HG02981 (cell line): Measurements from ENCODE around the gene HIGD2B.
"Not testable (repeated sequence)": the region's sequence is repeated elsewhere in the genome, so short reads cannot be mapped to it uniquely, and the experiment has no call there.

Experiments
- ATAC-seq: cut with Tn5 transposase; IDR thresholded peaks from one replicate; pipeline ENCODE4 v1.9.1; 2021; ENCODE audit warnings: mild to moderate bottlenecking, moderate library complexity; ENCODE audit not compliant: unreplicated experiment

The HIGD2B gene

DNA sequence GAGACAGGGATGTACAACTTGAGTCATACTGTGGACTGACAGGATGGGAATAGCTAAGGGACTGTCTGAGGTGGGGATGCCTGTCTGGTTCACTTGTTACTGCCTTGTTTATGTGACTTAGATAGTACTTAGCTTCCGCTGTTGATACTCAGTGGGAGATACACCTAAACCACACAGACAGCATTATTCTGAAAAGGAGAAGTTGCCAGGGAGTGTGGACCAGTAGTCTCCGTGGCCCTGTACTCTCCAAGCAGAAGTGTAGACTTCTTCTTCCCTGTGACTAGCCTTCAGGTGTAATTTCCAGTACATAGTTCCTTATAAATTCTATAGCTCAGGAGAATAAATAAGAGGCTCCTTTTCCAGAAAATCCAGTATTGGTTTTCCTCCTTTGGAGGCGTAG lies 5.1 kb downstream of the HIGD2B start:
- ATAC-seq = no peak

DNA sequence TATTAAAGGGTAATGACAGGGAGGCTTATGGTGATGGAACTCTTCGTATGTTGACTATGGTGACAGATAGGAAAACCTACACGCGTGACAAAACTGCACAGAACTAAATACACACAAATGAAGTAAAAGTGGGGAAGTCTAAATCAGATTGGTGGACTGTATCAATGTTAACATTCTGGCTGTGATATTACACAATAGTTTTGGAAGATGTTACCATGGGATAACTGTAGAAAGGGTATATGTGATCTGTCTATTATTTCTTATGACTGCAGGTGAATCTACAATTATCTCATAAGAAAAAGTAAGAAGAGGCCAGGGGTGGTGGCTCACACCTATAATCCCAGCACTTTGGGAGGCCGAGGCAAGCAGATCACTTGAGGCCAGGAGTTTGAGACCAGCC lies 9.1 kb downstream of the HIGD2B start:
- ATAC-seq = no peak

DNA sequence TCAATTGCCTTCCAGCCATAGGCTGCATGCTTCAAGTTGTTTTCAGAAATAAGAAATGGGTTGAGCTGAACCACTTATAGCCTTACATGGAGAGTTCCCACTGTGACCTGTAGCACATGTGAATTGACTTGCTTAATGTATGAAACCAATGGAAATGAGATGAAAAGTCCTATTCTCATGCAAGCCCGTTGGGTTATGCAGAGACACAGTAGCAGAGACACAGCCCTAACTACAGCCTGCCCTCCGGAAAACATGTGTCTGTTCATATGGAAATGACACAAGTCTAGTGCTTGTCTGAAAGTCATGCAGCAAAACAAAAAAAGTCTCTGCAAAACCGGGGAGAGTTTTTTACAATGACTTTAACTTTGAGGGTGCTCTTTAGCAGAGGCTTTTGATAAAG lies 14.5 kb downstream of the HIGD2B start:
- no peak for ATAC-seq

DNA sequence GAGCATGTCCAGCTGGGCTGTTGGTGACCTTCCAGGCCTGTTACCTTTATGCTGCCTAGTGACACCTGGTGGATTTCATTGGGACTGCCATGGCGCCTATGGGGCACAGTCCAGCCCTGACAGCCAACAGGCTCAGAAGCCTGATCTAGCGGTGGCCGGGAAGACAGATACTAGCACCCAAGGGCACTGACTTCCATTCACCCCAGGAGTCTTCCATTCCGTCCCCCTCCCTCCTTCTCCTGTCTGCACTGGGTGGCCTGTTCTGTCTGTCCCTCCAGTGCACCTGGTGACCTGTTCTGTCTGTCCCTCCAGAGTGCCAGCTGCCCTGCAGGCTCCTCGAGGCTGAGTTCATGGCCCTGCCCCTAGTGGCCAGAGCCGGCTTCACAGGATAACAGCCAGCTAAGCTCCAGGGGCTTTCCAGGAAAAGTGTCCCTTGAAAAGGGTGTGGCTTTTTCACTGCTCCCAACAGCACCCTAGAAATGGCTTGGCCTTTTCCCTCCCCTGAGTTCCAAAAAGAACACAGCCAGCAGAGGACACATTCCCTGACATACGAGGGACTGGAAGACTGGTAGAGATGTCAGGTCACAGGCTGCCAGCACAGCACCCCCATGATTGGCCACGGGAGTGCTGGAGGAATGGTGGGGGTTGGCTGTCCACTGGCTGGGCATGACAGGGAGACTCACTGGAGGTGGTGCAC lies 15.2 kb downstream of the HIGD2B start:
- peak; percentile 87 for ATAC-seq

DNA sequence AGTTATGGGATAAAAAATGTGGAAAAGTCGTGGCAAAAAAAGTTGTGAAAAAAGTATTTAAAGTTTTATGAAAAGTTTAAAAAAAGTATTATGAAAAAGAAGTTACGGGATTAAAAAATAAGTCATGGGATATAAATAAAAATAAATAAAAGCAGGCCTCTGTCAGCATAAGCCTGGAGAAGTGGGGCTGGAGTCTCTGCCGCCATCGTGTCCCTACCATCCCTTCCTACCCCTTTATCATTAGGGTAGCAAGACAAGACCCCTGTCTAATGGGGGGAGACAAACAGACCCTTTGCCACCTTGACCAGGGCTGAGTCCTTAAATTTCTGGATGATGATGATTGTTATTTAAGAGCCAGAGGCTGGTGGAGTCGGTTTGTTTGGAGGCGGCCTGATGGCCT lies 16.2 kb downstream of the HIGD2B start:
- not testable (repeated sequence) for ATAC-seq

DNA sequence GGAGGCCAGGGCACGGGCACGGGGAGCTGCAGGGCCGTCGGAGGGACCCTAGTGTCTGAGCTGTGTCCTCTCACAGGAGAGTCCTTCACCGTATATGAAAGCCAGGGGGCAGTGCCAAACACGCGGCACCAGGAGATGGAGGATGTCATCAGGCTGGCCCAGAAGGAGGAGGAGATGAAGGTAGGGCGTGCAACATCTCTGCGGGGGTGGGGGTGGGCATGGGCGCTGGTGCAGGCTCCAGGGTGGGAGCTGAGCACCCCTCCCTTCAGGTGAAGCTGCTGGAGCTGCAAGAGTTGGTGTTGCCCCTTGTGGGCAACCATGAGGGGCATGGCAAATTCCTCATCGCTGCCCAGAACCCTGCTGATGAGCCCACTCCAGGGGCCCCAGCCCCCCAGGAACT lies 20.3 kb downstream of the HIGD2B start:
- ATAC-seq = not testable (repeated sequence)

DNA sequence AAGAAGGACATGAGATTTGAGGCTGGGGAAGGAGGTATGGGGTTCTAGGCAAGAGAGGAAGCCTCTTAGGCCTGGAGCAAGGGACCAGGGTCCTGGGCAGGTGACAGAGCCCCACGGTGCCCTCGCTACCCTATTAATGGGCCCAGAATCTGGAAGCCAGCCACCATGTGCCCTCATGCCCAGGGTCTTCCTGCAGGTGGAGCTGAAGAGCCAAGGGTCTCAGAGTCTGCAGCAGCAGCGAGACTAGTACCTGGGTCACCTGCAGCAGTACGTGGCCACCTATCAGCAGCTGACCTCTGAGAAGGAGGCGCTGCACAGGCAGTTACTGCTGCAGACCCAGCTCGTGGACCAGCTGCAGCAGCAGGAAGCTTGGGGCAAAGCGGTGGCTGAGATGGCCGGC lies 22.1 kb downstream of the HIGD2B start:
- ATAC-seq = not testable (repeated sequence)

DNA sequence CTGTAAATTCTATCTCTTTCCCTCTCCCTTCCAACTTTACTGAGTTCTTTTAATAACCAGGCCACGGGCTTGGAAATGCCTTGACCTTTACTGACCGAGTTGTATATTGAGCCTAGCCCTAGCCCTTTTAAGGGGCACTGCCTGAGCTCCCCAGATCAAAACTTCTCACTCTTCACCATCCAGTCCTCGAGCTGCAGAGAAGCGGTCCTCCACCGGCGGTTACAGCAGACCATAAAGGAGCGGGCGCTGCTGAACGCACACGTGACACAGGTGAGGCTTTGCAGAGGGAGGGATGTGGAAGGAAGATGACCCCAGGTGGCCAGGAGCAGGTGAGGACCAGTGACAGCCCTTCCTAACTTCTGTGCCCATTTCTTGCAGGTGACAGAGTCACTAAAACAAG lies 24.9 kb downstream of the HIGD2B start:
- not testable (repeated sequence) for ATAC-seq

DNA sequence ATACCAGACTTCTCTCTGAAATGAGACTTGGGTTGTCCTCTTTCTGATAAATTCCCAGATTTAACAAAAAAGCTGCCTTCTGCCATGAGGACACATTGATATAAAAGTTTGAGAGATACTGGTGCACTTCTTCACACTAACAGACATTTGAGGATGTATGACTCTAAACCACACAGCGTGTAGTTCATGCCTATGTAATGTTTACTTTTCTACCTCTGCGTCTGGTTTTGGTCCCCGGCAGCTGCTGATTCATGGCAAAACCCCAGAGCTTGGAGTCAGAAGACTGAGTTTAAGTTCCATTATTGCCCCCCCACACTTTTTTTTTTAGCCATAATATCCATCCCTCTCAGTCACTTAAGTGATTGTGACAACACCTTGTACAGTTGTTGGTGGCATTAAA lies 30.0 kb downstream of the HIGD2B start:
- ATAC-seq = not testable (repeated sequence)

DNA sequence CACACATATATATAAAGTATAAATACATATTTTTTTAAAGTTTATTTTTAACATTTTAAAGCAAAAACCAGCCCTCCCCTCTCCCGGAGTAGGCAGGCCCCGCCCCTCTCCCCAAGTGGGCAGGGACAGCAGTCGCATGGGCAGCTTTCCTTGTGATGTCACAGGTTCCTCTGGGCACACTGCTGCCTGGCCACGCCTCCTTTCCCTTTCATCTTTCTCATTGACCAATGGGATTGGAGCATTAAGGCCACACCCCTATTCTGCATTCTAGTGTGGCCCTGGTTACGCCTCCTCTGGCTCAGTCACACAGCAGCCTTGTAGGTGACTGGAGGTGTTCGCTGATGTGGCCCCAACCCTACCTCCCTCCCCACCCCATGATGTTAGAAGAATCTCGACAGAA lies 31.6 kb downstream of the HIGD2B start, which contains the start of gene GOLGA6B:
Gene GOLGA6B (plus strand): TSS at position 301 of the 400 bp plus-strand sequence. CDS start 41 bp downstream, at position 342.
- not testable (repeated sequence) for ATAC-seq

DNA sequence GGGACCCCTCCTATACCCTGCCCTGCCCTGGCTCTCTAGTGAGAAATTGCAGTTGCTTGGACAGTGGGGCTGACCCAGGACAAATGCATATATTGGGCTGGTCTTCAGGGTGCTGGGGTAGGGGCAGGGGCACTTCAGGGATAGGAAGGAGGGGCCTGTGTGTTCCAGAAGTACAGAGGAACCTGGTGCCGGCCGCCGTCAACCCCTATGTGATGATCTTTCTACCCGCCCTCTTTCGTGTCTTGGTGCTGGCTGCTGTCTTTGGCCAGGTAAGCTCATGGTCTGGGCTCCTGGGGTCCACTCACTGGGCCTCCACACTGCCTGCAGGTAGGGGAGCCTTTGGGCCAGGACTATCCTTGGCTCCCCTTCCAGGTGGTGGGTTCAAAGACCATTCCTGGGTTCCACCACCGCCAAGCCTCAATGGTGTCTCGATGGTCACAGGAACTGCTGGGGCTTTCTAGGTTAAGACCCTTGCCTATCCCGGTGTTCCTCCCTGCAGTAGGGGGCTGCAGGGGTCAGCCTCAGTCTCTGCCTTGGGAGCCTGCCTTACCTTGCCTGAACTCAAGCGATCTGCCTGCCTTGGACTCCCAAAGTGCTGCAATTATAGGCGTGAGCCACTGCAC lies 37.2 kb downstream of the HIGD2B start:
- ATAC-seq = not testable (repeated sequence)

DNA sequence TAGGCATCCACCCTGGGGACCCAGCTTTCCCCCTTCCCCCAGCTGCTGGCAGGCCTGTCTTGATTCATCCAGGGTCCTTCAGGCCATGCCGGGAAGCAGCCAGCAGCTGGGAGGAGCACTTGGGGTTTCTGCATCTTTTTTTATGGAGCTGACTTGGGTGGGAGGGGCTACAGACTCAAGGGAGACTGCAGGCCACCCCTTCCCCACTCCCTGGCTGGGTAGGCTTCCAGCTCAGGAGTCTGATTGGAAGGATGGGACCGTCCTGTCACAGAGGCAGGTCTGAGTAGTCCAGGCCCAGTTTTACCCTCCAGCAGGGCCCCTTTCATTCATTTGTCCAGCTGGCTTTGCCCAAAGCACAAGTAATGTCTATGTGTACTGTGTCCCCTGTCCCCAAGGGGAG lies 43.7 kb downstream of the HIGD2B start:
- ATAC-seq = not testable (repeated sequence)

DNA sequence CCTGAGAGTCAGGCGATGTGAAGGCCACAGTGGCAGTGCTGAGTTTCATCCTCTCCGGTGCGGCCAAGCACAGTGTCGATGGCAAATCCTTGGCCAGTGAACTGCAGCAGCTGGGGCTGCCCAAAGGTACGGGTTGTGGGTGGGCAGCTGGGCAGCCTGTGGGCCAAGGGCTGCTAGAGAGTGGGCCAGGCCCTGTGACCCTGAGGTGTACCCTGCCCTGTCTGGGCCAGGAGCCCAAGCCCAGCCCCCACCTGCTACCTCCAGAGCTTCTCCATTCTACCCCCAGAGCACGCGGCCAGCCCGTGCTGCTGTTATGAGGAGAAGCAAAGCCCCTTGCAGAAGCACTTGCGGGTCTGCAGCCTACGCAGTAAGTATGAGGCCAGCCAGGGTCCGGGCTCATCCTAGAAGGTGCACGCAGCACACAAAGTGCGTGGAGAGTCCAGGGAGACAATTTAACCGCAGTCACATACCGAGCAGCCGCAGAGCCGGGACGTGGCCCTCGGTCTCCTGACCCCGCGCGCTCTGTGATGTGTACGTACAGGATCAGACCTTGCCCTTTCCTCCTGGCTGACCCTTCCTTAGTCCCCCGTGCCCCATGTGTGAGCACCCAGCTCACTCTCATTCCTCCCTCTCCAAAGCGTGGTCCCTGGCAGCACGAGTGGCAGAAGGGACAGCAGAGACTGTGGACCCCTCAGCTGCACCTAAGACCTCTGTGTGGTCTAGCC lies 46.1 kb downstream of the HIGD2B start:
- not testable (repeated sequence) for ATAC-seq

DNA sequence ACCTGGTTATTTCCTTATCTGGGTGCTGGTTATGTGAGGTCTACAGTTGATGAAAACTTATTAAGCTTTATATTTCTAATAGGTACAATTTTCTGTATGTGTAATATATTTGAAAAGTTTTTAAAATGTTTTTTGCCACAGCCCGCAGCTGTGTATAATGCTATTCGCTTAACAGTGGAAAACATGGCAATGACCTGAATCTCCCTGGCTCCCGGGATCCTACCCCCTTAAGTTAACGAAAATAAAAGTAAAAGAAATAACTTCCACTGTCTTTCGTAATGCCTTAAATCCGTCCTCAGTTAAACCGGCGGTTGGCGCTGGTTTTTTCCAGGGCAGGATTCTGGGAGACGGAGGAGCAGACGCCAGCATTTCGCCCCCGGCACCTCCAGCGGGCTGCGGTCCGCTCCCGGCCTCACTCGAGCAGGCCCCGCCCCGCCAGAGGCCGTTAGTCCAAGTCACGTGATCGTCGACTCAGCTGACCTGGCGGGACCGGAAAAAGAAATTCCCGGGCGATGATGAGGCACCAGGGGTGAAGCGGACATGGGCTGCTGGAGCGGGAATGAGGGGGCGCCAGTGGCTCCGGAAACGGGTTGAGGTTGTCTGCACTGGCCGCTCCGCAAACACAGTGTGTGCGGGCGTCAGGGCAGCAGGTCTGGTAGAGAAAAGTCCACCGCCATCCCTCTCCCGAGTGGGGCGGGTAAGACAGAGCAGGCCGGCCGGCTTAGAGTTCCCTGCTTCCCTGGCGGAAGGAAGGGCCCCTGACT lies 49.3 kb downstream of the HIGD2B start:
- not testable (repeated sequence) for ATAC-seq

DNA sequence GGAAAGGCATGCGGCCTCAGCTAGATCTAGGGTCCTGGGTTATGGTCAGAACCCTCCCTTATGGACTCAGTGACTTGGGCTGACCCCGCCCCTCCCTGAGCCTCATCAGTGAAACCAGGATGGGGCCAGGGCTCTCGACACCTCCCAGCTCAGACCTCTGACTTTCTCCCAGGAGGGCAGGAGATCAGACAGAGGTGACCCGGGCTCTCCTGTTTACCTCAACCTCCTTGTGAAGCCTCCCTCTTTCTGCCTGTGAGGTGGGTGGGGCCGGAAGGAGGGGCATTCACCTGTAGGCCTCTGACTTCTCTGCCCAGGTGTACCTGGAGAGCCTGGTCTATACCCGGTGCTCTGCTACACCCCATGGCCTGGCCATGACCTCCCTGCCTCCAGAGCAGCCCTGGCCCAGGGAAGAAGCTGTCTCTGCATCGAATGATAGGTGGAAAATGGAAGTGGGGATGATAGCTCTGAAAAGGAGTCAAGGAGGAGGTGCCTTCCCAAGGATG lies 56.9 kb downstream of the HIGD2B start:
- not testable (repeated sequence) for ATAC-seq

DNA sequence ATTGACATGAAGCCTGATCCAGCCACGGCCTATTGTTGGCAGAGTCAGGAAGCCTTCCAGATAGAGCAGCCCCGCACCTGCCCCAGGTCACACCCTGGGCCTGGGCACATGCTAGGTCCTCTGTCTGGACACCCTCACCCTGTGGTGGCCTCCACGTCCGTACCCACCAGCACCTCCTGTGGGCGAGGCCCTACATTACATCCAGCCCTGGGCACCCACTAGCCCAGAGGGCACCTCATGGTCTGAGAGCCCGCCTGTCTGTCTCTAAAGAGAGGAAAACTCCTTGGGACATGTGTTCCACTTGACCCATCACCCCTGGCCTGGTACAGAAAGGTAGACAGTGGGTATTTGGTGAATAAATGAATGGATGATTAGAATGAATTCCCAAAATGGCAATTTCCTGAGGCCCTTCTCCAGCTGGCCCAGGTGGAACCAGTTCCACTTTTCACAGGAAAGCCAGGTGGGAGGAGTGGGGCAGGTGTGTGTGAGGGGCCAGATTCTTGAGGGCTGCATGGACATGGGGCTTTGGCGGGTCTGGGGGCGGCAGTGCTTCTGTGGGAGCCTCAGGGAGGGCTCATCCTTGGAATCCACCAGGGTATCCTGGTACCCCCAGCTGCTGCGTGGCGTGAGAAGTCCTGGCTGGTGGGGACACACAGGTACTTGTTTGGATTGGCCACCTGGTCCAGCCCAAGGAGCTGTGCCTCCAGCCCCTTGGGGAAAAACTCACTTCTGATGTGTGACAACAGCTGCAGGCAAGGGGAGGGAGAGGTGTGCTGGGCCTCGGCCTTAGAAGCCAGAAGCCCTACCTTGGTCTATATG lies 57.5 kb downstream of the HIGD2B start:
- ATAC-seq = not testable (repeated sequence)

DNA sequence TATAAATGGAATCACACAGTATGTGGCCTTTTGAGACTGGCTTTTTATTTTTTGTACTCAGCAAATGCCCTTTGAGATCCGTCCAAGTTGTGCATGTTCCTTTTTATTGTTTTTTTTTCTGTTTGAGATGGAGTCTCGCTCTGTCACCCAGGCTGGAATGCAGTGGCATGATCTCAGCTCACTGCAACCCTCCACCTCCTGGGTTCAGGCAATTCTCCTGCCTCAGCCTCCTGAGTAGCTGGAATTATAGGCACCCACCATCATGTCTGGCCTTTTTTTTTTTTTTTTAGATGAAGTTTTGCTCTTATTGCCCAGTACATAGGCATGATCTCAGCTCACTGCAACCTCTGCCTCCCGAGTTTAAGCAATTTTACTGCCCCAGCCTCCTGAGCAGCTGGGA lies 59.8 kb downstream of the HIGD2B start:
- not testable (repeated sequence) for ATAC-seq
